T-helper 2 cell treated with Interferon-gamma antibody and Interleukin-4, amounts not matched to agents 5 μg/mL and 100 μg/mL, for 36 hours (primary cell): ENCODE data around the gene C9orf152.
"Not testable (repeated sequence)": the region's sequence is repeated elsewhere in the genome, so short reads cannot be mapped to it uniquely, and the experiment has no call there.

Source experiments
- DNase-seq: peaks from one replicate; pipeline ENCODE4 v3.0.0; 2021; ENCODE audit warnings: low spot score
- H3K27ac Mint-ChIP-seq: one replicate; pipeline ENCODE4 v1.8.0; 2021; ENCODE audit warnings: mild to moderate bottlenecking, mixed read lengths
- H3K27me3 Mint-ChIP-seq: one replicate; pipeline ENCODE4 v1.8.0; 2021; ENCODE audit warnings: low read depth, mixed read lengths
- H3K36me3 Mint-ChIP-seq: one replicate; pipeline ENCODE4 v1.8.0; 2021; ENCODE audit warnings: low read depth, mixed read lengths
- H3K4me1 Mint-ChIP-seq: one replicate; pipeline ENCODE4 v1.8.0; 2021; ENCODE audit warnings: low read depth, mixed read lengths
- H3K4me3 Mint-ChIP-seq: one replicate; pipeline ENCODE4 v1.8.0; 2022; ENCODE audit warnings: mild to moderate bottlenecking, moderate library complexity, mixed read lengths
- H3K9me3 Mint-ChIP-seq: one replicate; pipeline ENCODE4 v1.8.0; 2021; ENCODE audit warnings: mixed read lengths

Gene C9orf152, protein sequence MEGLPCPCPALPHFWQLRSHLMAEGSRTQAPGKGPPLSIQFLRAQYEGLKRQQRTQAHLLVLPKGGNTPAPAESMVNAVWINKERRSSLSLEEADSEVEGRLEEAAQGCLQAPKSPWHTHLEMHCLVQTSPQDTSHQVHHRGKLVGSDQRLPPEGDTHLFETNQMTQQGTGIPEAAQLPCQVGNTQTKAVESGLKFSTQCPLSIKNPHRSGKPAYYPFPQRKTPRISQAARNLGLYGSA

GRCh38 chr9:110208031-110208430 lies at the start of gene C9orf152:
Gene C9orf152, minus strand, starts transcription at chr9:110208159. Its CDS starts 580 bp downstream, at chr9:110207579.
- no peak for DNase-seq
- Mint-ChIP-seq H3K36me3 (no peaks in the 10 kb centered on the region), H3K4me1 (no peaks in the 10 kb centered on the region), H3K27ac (no peak within 1 kb of the TSS), H3K4me3 (no peak within 1 kb of the TSS), H3K9me3 (no peaks in the 10 kb centered on the region), H3K27me3 (peaks cover 34% of the 10 kb centered on the region)

DNA sequence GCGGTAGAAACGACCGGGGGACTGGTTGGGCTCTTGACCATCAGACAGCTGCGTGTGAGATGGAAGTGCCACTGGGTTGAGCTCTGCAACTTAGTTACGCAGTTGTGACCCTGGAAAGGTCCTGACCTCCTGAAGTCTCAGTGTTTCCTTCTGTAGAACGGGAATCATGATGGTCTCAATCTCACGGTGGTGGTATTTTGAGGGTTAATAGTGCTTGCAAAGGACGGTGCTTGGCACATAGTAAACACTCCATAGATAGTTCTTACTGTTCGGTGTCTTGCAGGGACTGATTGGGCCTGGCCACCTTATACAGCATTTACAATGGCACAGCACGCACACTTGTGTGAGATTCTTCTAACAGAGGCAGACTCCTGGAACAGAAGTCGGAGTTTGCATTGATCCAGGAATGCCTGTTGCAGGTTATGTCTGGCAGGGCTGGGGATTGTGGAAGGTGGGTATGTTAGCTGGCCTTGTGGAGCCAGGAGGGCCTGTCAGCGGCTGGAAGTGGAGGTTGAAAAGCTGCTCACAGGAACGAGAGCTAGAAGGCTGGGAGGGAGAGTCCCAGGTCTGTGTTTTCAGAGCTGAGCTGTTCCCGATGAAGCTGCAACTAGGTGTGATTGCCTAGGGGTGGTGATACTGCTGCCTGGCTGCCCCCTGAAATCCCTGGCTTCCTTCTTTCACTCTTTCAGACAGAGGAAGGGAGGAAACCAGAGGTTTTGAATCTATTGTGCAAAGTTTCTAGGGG lies 49.3 kb upstream of the C9orf152 start:
- H3K9me3 Mint-ChIP-seq: no peaks in the 10 kb centered on the region
- peak overlapping the region; percentile 100 for H3K27ac Mint-ChIP-seq
- DNase-seq: no peak
- H3K36me3 Mint-ChIP-seq: peaks cover 13% of the 10 kb centered on the region
- H3K4me1 Mint-ChIP-seq: peaks cover 42% of the 10 kb centered on the region
- peaks cover 8% of the 10 kb centered on the region for H3K27me3 Mint-ChIP-seq
- H3K4me3 Mint-ChIP-seq: peak overlapping the region; percentile 98

DNA sequence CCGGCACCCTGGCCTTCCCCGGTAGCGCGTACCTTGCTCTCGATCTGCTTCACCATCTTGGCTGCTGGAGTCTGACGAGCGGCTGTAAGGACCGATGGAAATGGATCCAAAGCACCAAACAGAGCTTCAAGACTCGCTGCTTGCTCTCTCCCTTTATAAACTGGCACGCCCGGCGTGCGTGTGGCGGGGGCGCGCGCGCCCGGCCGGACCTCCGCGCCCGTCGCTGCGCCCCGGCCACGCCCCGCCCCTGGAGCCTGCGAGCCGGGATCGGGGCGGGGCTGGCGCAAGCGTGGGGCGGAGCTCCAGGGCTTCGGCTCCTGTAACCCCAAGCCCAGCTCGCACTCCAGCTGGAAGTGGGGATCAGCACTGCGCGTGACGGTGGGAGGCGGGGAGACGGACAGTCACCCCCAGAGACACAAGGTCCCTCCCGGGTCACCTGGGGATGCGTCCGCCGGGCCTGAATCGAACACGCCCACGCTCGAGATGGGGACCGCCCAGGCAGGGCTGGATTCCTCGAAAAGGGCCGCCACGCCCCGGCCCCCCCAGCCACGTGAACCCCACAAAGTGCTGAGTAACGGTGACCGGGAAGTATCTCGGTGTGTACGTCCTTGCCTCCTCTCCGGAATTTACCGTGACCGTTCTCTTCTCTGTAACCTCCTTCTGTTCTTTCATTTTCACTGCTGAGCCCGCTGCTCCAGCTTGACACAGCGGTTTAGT lies 48.6 kb upstream of the C9orf152 start, which contains the start of gene TXN:
TXN (minus strand) TSS at position 128 of the 717 bp plus-strand sequence; CDS start at position 56, 72 bp downstream.
- H3K27me3 Mint-ChIP-seq: peaks cover 4% of the 10 kb centered on the region
- no peaks in the 10 kb centered on the region for H3K9me3 Mint-ChIP-seq
- peak within 1 kb of the TSS; percentile 98 for H3K4me3 Mint-ChIP-seq
- DNase-seq: peak; percentile 94
- peaks cover 16% of the 10 kb centered on the region for H3K36me3 Mint-ChIP-seq
- peak within 1 kb of the TSS; percentile 100 for H3K27ac Mint-ChIP-seq
- peaks cover 44% of the 10 kb centered on the region for H3K4me1 Mint-ChIP-seq

GRCh38 chr9:110255463-110256379 lies 47.8 kb upstream of the C9orf152 start:
- H3K9me3 Mint-ChIP-seq: no peaks in the 10 kb centered on the region
- peak; percentile 71 for DNase-seq
- peaks cover 48% of the 10 kb centered on the region for H3K4me1 Mint-ChIP-seq
- H3K27me3 Mint-ChIP-seq: peaks cover 2% of the 10 kb centered on the region
- peaks cover 18% of the 10 kb centered on the region for H3K36me3 Mint-ChIP-seq
- peak overlapping the region; percentile 100 for H3K27ac Mint-ChIP-seq
- H3K4me3 Mint-ChIP-seq: peak overlapping the region; percentile 98

- peak overlapping the region; percentile 98 for H3K4me3 Mint-ChIP-seq
- no peaks in the 10 kb centered on the region for H3K27me3 Mint-ChIP-seq
- peak overlapping the region; percentile 100 for H3K27ac Mint-ChIP-seq
- peaks cover 23% of the 10 kb centered on the region for H3K36me3 Mint-ChIP-seq
- DNase-seq: no peak
- no peaks in the 10 kb centered on the region for H3K9me3 Mint-ChIP-seq
- H3K4me1 Mint-ChIP-seq: peaks cover 52% of the 10 kb centered on the region
Measured at GRCh38 chr9:110255034-110255462, 47.1 kb upstream of the C9orf152 start.

DNA sequence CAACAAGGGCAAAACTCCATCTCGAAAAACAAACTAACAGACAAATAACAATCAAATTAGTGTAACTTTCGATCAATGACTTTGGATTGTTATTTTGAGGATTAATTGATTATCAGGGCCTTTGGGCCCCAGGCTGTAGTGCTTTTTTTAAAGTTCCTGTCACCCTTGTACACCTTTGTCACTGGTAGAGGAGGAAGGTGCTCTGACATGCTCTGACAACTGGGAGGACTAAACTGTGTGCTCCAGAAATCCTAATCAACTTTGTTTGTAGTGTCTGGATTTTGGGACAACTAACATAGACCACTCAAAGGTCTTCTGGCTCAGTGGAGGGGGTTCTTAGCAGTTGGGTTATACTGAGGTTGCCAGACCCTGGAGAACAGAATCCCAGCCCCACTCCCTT lies 46.5 kb upstream of the C9orf152 start:
- Mint-ChIP-seq H3K4me3 (peak overlapping the region; percentile 98), H3K36me3 (peaks cover 26% of the 10 kb centered on the region), H3K9me3 (no peaks in the 10 kb centered on the region), H3K27ac (peak overlapping the region; percentile 100), H3K27me3 (no peaks in the 10 kb centered on the region), H3K4me1 (peaks cover 52% of the 10 kb centered on the region)
- DNase-seq: no peak

DNA sequence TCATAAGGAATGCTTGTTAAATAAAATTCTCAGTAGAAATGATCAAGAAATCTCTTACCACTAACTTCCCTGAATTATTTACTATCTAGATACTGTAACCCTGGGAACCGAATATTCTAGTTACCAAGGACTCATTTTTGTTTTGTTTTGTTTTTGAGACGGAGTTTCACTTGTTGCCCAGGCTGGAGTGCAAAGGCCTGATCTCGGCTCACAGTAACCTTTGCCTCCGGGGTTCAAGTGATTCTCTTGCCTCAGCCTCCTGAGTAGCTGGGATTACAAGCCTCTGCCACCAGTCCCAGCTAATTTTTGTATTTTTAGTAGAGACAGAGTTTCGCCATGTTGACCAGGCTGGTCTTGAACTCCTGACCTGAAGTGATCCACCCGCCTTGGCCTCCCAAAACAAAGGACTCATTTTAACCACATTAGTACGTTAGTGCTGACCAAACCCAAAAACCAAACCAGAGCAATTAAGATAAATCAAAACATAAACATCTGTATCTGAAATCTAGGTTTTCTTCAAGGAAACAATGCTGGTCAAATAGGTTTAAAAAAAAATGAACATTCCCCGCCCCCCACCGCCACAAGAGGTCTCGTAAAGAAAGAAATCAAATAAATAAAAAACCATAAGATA lies 44.7 kb upstream of the C9orf152 start:
- no peaks in the 10 kb centered on the region for H3K9me3 Mint-ChIP-seq
- peak overlapping the region; percentile 33 for H3K4me3 Mint-ChIP-seq
- H3K27ac Mint-ChIP-seq: peak overlapping the region; percentile 60
- peaks cover 46% of the 10 kb centered on the region for H3K4me1 Mint-ChIP-seq
- DNase-seq: no peak
- H3K36me3 Mint-ChIP-seq: peaks cover 36% of the 10 kb centered on the region
- H3K27me3 Mint-ChIP-seq: no peaks in the 10 kb centered on the region

- H3K27ac Mint-ChIP-seq, H3K27me3 Mint-ChIP-seq, H3K4me3 Mint-ChIP-seq, H3K9me3 Mint-ChIP-seq, DNase-seq: not testable (repeated sequence)
- Mint-ChIP-seq H3K36me3 (peaks cover 43% of the 10 kb centered on the region), H3K4me1 (peaks cover 38% of the 10 kb centered on the region)
Measured at GRCh38 chr9:110251770-110252169, 43.8 kb upstream of the C9orf152 start.

DNA sequence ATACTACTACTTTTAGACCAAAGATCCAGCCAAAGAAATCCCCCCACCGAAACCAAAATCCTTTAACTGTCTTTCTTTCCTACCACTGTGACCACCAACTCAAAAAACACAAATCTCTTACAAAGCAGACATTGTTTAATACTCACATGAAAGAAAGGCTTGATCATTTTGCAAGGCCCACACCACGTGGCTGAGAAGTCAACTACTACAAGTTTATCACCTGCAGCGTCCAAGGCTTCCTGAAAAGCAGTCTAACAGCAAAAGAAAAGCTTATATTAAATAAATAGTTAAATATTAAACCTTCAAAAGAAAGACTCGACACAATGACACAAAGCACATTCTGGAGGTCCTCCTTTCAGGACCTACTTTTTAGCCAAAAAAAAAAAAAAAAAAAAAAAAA lies 43.3 kb upstream of the C9orf152 start:
- DNase-seq: no peak
- Mint-ChIP-seq H3K27me3 (no peaks in the 10 kb centered on the region), H3K36me3 (peaks cover 46% of the 10 kb centered on the region), H3K27ac (peak overlapping the region; percentile 46), H3K4me3 (no peak overlapping the region), H3K4me1 (peaks cover 38% of the 10 kb centered on the region), H3K9me3 (no peaks in the 10 kb centered on the region)

GRCh38 chr9:110249603-110250002 lies 41.6 kb upstream of the C9orf152 start:
- Mint-ChIP-seq H3K27ac (no peak overlapping the region), H3K4me1 (peaks cover 35% of the 10 kb centered on the region), H3K27me3 (no peaks in the 10 kb centered on the region), H3K4me3 (no peak overlapping the region), H3K9me3 (no peaks in the 10 kb centered on the region), H3K36me3 (peaks cover 49% of the 10 kb centered on the region)
- no peak for DNase-seq

GRCh38 chr9:110248361-110248760 lies 40.4 kb upstream of the C9orf152 start:
- Mint-ChIP-seq H3K27ac (no peak overlapping the region), H3K9me3 (no peaks in the 10 kb centered on the region), H3K27me3 (no peaks in the 10 kb centered on the region), H3K4me3 (no peak overlapping the region), H3K36me3 (peaks cover 49% of the 10 kb centered on the region), H3K4me1 (peaks cover 23% of the 10 kb centered on the region)
- DNase-seq: no peak

DNA sequence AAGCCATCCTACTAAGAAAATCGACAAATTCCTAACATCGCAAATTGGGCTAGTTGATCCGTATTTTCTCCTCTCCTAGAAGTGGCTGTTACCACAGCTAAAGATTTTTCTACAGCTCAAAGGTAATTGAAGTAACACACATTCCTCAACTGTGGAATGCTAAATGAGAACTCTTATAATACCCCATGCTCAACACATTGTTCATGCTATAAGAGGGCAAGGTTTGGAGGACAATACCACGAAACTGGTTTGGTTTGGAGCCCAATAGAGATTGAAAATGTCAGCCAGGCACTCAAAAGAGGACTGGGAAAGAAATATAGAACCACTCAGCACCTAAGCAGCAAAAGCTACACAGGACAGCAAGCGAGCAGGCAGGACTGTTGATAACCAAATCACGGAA lies 38.3 kb upstream of the C9orf152 start:
- Mint-ChIP-seq H3K27ac (no peak overlapping the region), H3K9me3 (no peaks in the 10 kb centered on the region), H3K36me3 (peaks cover 47% of the 10 kb centered on the region), H3K4me3 (no peak overlapping the region), H3K27me3 (no peaks in the 10 kb centered on the region), H3K4me1 (peaks cover 11% of the 10 kb centered on the region)
- no peak for DNase-seq

DNA sequence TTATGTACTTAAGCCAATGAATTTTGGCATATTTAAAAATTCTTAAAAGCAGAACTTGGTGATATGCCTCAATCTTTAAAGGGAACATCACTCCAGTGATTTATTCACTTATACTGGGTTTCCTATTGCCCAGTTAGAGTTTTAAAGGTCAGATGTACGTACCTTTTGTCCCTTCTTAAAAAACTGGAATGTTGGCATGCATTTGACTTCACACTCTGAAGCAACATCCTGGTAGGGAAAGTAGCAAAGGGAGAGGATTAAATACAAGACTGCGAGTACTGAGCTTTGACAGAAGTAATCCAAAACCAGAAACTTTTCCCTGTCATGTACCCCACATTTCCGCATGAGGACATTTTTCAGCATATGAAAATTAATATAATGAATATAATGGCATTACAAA lies 36.7 kb upstream of the C9orf152 start:
- H3K27me3 Mint-ChIP-seq: no peaks in the 10 kb centered on the region
- DNase-seq: no peak
- no peak overlapping the region for H3K4me3 Mint-ChIP-seq
- H3K27ac Mint-ChIP-seq: no peak overlapping the region
- no peaks in the 10 kb centered on the region for H3K9me3 Mint-ChIP-seq
- peaks cover 38% of the 10 kb centered on the region for H3K36me3 Mint-ChIP-seq
- H3K4me1 Mint-ChIP-seq: peaks cover 2% of the 10 kb centered on the region
